ENCODE data around the gene OPTC. TPM values are rescaled to one million over a fixed set of nuclear protein-coding genes. Genes with fewer than 3 reads are reported as not detected.
A peak's percentile ranks its signal among the peaks of the same experiment; 100 is the strongest.

OPTC gene
- total RNA-seq, 1 donor from 2014 or later, result not detected

DNA sequence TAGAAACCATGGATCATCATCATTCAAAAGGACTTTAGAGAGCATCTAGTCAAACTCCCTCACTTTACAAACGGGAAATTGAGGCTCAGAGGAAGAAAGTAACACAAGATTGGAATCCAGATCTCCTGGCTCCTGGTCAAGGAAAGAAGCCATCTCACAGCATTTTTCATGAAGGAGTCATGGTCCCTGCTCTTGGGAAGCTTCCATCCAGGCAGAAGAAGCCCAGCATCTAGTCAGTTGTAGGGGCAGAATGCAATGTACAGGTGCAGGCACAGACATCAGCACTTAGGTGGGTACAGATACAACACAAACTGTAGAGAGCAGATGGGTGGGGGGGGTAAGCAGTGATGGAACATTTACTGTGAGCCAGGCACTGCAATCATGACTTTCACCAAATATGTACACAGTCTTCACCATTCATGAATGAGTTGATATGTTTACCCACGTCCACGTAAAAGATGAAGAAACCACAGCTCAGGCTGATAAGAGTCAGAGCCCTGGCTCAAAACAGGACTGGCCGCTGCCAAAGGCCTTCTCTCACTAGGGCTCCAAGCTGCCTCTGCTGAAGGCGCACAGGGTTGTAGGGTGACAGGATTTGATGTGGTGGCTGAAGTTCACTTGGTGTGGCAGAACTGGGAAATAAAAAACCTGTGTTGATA lies 44.0 kb downstream of the OPTC start:
- no peak for DNase-seq (ENCODE audit: extremely low spot score, unreplicated experiment)
- peak overlapping the region; percentile 30 for H3K27ac Mint-ChIP-seq

DNA sequence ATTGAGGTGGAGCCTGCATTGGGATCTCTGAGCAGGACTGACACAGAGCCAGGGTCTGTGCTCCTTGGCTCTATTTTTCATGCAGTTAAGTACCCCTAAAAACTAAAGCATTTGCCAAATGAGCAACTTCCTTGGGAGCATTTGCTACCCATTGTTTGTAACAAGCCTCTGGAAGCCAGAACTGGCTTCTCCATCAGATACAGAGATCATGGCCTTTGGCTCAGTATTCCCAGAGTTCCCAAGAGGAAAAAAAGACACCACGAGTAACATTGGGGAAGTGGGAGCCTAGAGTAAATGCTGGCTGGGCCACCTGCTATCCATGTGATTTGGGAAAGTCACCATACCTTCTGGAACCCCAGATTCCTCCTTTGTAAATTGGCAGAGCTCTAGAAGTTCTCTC lies 44.8 kb downstream of the OPTC start:
- Mint-ChIP-seq H3K4me3 (no peak overlapping the region), H3K4me1 (ENCODE audit: unreplicated experiment) (peaks cover 11% of the 10 kb centered on the region), H3K36me3 (no peaks in the 10 kb centered on the region), H3K9me3 (no peaks in the 10 kb centered on the region), H3K27ac (peak overlapping the region; percentile 30), H3K27me3 (no peaks in the 10 kb centered on the region)
- TF ChIP-seq, protein P1, sequence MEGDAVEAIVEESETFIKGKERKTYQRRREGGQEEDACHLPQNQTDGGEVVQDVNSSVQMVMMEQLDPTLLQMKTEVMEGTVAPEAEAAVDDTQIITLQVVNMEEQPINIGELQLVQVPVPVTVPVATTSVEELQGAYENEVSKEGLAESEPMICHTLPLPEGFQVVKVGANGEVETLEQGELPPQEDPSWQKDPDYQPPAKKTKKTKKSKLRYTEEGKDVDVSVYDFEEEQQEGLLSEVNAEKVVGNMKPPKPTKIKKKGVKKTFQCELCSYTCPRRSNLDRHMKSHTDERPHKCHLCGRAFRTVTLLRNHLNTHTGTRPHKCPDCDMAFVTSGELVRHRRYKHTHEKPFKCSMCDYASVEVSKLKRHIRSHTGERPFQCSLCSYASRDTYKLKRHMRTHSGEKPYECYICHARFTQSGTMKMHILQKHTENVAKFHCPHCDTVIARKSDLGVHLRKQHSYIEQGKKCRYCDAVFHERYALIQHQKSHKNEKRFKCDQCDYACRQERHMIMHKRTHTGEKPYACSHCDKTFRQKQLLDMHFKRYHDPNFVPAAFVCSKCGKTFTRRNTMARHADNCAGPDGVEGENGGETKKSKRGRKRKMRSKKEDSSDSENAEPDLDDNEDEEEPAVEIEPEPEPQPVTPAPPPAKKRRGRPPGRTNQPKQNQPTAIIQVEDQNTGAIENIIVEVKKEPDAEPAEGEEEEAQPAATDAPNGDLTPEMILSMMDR (conservative IDR thresholded peaks at IDR 0.05), result no peak
- no peak for DNase-seq (ENCODE audit: extremely low spot score, unreplicated experiment)

More for the DNA sequence above, 44.0 kb downstream of the OPTC start:
- no peaks in the 10 kb centered on the region for H3K36me3 Mint-ChIP-seq
- H3K9me3 Mint-ChIP-seq, result no peaks in the 10 kb centered on the region
- peaks cover 11% of the 10 kb centered on the region for H3K4me1 Mint-ChIP-seq (ENCODE audit: unreplicated experiment)
- TF ChIP-seq, protein P1 (conservative IDR thresholded peaks at IDR 0.05), result no peak
- no peaks in the 10 kb centered on the region for H3K27me3 Mint-ChIP-seq
- H3K4me3 Mint-ChIP-seq, result no peak overlapping the region

DNA sequence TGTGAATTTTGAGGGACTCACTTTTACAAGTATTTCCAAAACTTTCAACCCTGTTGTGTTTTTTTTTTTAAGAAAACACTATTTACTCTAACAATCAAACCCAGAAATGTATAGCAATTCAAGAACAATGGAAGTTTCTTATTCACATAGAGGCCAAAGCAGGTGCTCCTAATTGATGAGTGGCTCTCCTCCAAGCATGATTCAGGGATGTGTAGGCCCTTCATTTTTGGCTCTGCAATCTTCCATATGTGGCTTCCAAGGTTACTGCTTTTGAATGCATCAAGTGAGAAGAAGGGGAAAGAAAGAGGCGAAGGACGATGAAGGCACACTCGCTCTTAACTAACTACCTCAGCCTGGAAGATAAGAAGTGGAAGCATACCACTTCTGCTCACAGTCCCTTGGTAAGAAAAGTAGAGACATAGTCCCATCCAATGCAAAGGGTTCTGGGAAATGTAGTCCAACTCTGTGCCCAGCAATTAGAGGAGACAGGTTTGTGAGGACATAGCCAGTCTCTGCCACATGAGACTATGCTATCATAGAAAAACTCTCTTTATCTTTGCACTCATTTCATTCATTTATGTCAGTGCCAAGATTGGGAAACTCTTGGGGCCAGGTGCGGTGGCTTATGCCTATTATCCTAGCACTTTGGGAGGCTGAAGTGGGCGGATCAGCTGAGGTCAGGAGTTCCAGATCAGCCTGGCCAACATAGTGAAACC lies 46.0 kb downstream of the OPTC start:
- no peak for DNase-seq (ENCODE audit: extremely low spot score, unreplicated experiment)
- Mint-ChIP-seq H3K9me3 (no peaks in the 10 kb centered on the region), H3K4me3 (no peak overlapping the region), H3K27ac (no peak overlapping the region), H3K36me3 (no peaks in the 10 kb centered on the region), H3K27me3 (no peaks in the 10 kb centered on the region), H3K4me1 (ENCODE audit: unreplicated experiment) (peaks cover 5% of the 10 kb centered on the region)
- TF ChIP-seq, protein P1 (conservative IDR thresholded peaks at IDR 0.05), result no peak

DNA sequence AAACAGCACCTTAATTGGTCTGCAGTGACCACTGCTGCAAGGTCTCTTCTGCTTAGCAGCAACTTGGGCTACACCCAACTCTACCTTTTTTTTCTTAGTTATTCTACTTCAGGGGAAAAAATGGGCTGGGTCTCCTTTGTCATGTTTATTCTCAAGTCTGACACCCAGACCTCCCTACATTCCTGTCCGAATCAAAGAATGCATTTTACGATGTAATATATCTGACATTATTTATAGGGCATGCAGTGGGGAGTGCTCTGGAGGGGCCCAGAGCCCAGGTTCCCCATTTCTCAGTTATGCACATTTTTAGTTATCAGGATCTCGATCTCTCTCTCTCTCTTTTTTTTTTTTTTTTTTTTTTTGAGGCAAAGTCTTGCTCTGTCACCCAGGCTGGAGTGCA lies 50.5 kb downstream of the OPTC start:
- peaks cover 24% of the 10 kb centered on the region for H3K4me1 Mint-ChIP-seq (ENCODE audit: unreplicated experiment)
- no peaks in the 10 kb centered on the region for H3K36me3 Mint-ChIP-seq
- no peak overlapping the region for H3K4me3 Mint-ChIP-seq
- H3K27ac Mint-ChIP-seq, result peak overlapping the region; percentile 53
- DNase-seq (ENCODE audit: extremely low spot score, unreplicated experiment), result no peak
- no peaks in the 10 kb centered on the region for H3K9me3 Mint-ChIP-seq
- no peaks in the 10 kb centered on the region for H3K27me3 Mint-ChIP-seq
- TF ChIP-seq, protein P1 (conservative IDR thresholded peaks at IDR 0.05), result no peak

DNA sequence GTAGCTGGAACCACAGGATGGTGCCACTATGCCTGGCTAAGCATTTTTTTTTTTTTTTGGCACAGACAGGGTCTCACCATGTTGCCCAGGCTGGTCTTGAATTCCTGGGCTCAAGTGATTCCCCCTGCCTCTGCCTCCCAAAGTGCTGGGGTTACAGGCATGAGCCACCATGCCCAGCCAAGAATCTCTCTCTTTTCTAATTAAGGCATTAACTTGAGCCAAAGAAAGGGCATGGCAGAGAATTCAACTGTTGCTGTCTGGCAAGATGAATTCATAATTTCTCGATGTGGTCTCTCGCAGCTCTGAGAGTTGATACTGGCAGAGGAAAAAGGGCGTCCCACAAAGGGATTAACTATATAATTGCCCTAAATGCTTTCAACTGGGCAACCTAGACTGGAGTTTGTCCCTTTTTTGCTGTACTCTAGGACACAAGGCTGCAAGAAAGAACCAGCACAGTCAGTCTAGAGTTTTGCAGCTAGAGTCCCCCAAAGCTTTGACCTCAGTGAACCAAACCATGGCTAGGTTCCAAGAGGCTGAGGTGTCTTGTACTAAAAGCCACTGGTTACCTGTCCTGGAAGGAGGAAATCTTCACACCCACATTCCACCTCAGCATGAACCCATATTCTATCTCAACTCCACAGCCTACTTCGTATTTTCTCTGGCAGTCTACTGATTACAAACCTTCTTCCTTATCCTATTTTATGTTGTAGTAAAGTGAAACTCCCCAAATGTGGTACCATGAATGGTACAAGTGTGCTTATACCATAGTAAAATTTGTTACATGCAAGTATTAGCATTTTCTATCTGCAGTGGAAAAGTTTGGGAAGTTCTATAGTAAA lies 51.2 kb downstream of the OPTC start:
- Mint-ChIP-seq H3K9me3 (no peaks in the 10 kb centered on the region), H3K27me3 (no peaks in the 10 kb centered on the region), H3K4me3 (peak overlapping the region; percentile 24), H3K4me1 (ENCODE audit: unreplicated experiment) (peaks cover 24% of the 10 kb centered on the region), H3K36me3 (no peaks in the 10 kb centered on the region), H3K27ac (peak overlapping the region; percentile 53)
- TF ChIP-seq, protein P1 (conservative IDR thresholded peaks at IDR 0.05), result no peak
- no peak for DNase-seq (ENCODE audit: extremely low spot score, unreplicated experiment)
